DND-41 (cell line): ENCODE data around the gene NSDHL.
"Not testable (repeated sequence)": the region's sequence is repeated elsewhere in the genome, so short reads cannot be mapped to it uniquely, and the experiment has no call there.

Experiments
- ATAC-seq: fragments of 200-7000 bp; cut with Tn5 transposase; 3 replicates; pipeline ENCODE4 v1.9.1; 2021; ENCODE audit warnings: low read depth; ENCODE audit not compliant: insufficient read depth
- DNase-seq: peaks from one replicate; pipeline ENCODE4 v3.0.0-alpha.2; 2020
- H2AFZ ChIP-seq: 2 replicates; pipeline ENCODE4 v1.6.0; 2012; ENCODE audit warnings: low read depth, low read length
- H3K27ac ChIP-seq: 2 replicates; pipeline ENCODE4 v1.5.1; 2012; ENCODE audit warnings: low read length, inconsistent platforms
- H3K27me3 ChIP-seq: fragments of 200-600 bp; sonication (generic); 2 replicates; pipeline ENCODE4 v1.6.0; 2012; ENCODE audit warnings: low read length, mild to moderate bottlenecking, inconsistent platforms; ENCODE audit not compliant: insufficient read depth, poor library complexity
- H3K36me3 ChIP-seq: 2 replicates; pipeline ENCODE4 v1.5.1; 2012; ENCODE audit warnings: low read length, inconsistent platforms; ENCODE audit not compliant: insufficient read depth
- H3K4me1 ChIP-seq: 2 replicates; pipeline ENCODE4 v1.5.1; 2012; ENCODE audit warnings: mild to moderate bottlenecking, low read length; ENCODE audit not compliant: insufficient read depth
- H3K4me2 ChIP-seq: 2 replicates; pipeline ENCODE4 v1.6.0; 2012; ENCODE audit warnings: mild to moderate bottlenecking, moderate library complexity, low read length, inconsistent platforms; ENCODE audit not compliant: insufficient read depth
- H3K4me3 ChIP-seq, 2 experiments: fragments of 200-600 bp in 1 of 2; shearing (Covaris generic) in 1 of 2; 2 replicates each; pipeline ENCODE4 v1.5.1; 2012 to 2016; ENCODE audit warnings: inconsistent platforms in 2 of 2, low read length in 2 of 2, mild to moderate bottlenecking in 2 of 2, low read depth in 1 of 2, moderate library complexity in 1 of 2
- H3K79me2 ChIP-seq: 2 replicates; pipeline ENCODE4 v1.6.0; 2012; ENCODE audit warnings: low read length, inconsistent platforms; ENCODE audit not compliant: insufficient read depth
- H3K9ac ChIP-seq: 2 replicates; pipeline ENCODE4 v1.6.0; 2012; ENCODE audit warnings: low read depth, mild to moderate bottlenecking, inconsistent platforms, low read length, moderate library complexity
- H3K9me3 ChIP-seq: 2 replicates; pipeline ENCODE4 v1.5.1; 2012; ENCODE audit warnings: low read length, moderate library complexity, mild to moderate bottlenecking, inconsistent platforms; ENCODE audit not compliant: insufficient read depth, severe bottlenecking
- H4K20me1 ChIP-seq: 2 replicates; pipeline ENCODE4 v1.6.0; 2012; ENCODE audit warnings: low read length; ENCODE audit not compliant: insufficient read depth
- CTCF ChIP-seq: IDR thresholded peaks from 2 replicates; pipeline ENCODE4 v1.5.1; 2012; ENCODE audit warnings: borderline replicate concordance, low read length, moderate library complexity, mild to moderate bottlenecking; ENCODE audit not compliant: poor library complexity, severe bottlenecking; ENCODE audit errors: extremely low read depth
- EZH2 ChIP-seq: IDR thresholded peaks from 3 replicates; pipeline ENCODE4 v1.6.1; 2012; ENCODE audit warnings: borderline replicate concordance, low read depth, mild to moderate bottlenecking, moderate library complexity, low read length, inconsistent platforms; ENCODE audit not compliant: severe bottlenecking

The NSDHL gene

GRCh38 chrX:152907084-152907651, 76.3 kb downstream of the NSDHL start:
- TF ChIP-seq EZH2, result no peak
- no peak for TF ChIP-seq CTCF
- H3K4me3 ChIP-seq, result no peak overlapping the region
- H3K4me2 ChIP-seq, result no peak overlapping the region
- H3K27ac ChIP-seq, result no peak overlapping the region
- no peak overlapping the region for H3K9ac ChIP-seq
- H4K20me1 ChIP-seq, result no peaks in the 10 kb centered on the region
- no peaks in the 10 kb centered on the region for H3K4me1 ChIP-seq
- H3K36me3 ChIP-seq, result no peaks in the 10 kb centered on the region
- DNase-seq (no peak), ATAC-seq (no peak)
- no peaks in the 10 kb centered on the region for H3K9me3 ChIP-seq
- H3K79me2 ChIP-seq, result no peaks in the 10 kb centered on the region
- no peaks in the 10 kb centered on the region for H3K27me3 ChIP-seq
- no peak overlapping the region for H2AFZ ChIP-seq

GRCh38 chrX:152908486-152908885, 77.6 kb downstream of the NSDHL start:
- Histone ChIP-seq H3K4me1 (no peaks in the 10 kb centered on the region), H4K20me1 (no peaks in the 10 kb centered on the region), H3K9ac (no peak overlapping the region), H3K9me3 (no peaks in the 10 kb centered on the region), H2AFZ (no peak overlapping the region), H3K4me3 (no peak overlapping the region), H3K36me3 (no peaks in the 10 kb centered on the region), H3K27me3 (no peaks in the 10 kb centered on the region), H3K27ac (no peak overlapping the region), H3K4me2 (no peak overlapping the region), H3K79me2 (no peaks in the 10 kb centered on the region)
- TF ChIP-seq CTCF (no peak), EZH2 (no peak)
- DNase-seq, result no peak
- no peak for ATAC-seq

DNA sequence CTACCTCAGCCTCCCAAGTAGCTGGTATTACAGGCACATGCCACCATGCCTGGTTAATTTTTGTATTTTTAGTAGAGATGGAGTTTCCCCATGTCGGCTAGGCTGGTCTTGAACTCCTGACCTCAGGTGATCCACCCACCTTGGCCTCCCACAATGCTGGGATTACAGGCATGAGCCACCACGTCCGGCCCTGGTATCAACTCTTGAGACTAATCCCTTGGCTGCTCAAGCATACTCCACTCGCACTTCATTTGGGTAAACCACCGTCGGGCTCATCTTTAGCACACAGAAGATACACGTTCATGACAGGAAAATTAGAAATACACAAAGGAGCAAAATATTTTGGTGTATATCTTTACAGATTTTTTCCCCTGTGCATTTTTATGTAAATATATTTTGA, 79.2 kb downstream of the NSDHL start:
- H3K9me3 ChIP-seq, H3K4me1 ChIP-seq, H2AFZ ChIP-seq, DNase-seq, H3K27ac ChIP-seq, H3K36me3 ChIP-seq, H3K4me2 ChIP-seq, H3K79me2 ChIP-seq, H3K9ac ChIP-seq, H3K27me3 ChIP-seq, H3K4me3 ChIP-seq, H4K20me1 ChIP-seq, ATAC-seq: not testable (repeated sequence)

DNA sequence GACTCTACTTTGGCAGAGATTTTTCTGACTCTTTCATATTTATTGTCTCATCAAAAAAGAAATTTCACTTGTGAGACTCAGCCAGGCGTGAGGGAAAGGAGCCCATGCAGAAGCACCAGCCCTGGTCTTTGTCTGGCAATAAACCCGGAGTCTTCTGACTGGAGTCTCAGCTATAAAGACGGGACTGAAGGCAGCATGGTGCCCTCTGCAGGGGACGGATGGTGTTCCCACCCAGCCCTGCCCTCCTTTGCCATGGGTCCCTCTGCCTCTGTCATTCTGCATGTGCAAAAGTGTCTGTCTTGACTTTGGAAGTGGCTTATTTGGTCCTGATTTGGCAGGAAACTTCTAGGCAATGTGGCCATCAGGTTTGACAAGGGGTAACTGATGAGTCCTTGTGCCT, 81.2 kb downstream of the NSDHL start:
- Histone ChIP-seq H3K9me3 (no peaks in the 10 kb centered on the region), H3K36me3 (no peaks in the 10 kb centered on the region), H3K27me3 (no peaks in the 10 kb centered on the region), H3K9ac (no peak overlapping the region), H3K27ac (no peak overlapping the region), H3K79me2 (no peaks in the 10 kb centered on the region), H3K4me3 (no peak overlapping the region), H3K4me1 (no peaks in the 10 kb centered on the region), H2AFZ (no peak overlapping the region), H3K4me2 (no peak overlapping the region), H4K20me1 (no peaks in the 10 kb centered on the region)
- DNase-seq (no peak), ATAC-seq (peak; percentile 48; the same call in 1 of the 3 replicates)
- TF ChIP-seq EZH2 (no peak), CTCF (peak; percentile 19)
